IMR-90 (cell line): Measurements from ENCODE around the gene DCTD. TPM values are rescaled to one million over a fixed set of nuclear protein-coding genes. Genes with fewer than 3 reads are reported as not detected.

ENCODE experiments used
- ATAC-seq: fragments of 200-7000 bp; cut with Tn5 transposase; 2 replicates; pipeline ENCODE4 v1.9.1; 2020; ENCODE audit warnings: low read depth, mild to moderate bottlenecking, moderate library complexity
- BruUV-seq: library from RNA; stranded (reverse); fragments of 400-500 nt; replicated peaks from 2 replicates; lab custom pipeline; 2021; lab: Mats Ljungman, UMichigan
- CTCF ChIA-PET: fragments of 300-600 bp; formaldehyde crosslinking; extraction: SDS; loops from one replicate; lab custom pipeline; 2021; ENCODE audit warnings: antibody characterized with exemption; lab: Yijun Ruan, JAX
- POLR2A ChIA-PET: fragments of 300-600 bp; sonication (Branson Sonifier 250); formaldehyde crosslinking; loops from one replicate; lab custom pipeline; 2022; ENCODE audit warnings: antibody characterized with exemption; ENCODE audit not compliant: unreplicated experiment; lab: Charles Lee
- DNase-seq: peaks from one replicate; pipeline ENCODE4 v3.0.0; 2013
- H2AFZ ChIP-seq: replicated peaks from 2 replicates; pipeline ENCODE3; 2013; ENCODE audit warnings: low read length, mild to moderate bottlenecking; ENCODE audit not compliant: poor library complexity
- H2AK5ac ChIP-seq: 2 replicates; pipeline ENCODE4 v1.6.1; 2013; ENCODE audit warnings: low read depth, low read length, inconsistent platforms
- H2AK9ac ChIP-seq: replicated peaks from 2 replicates; pipeline ENCODE3; 2013; ENCODE audit warnings: mild to moderate bottlenecking, low read depth, low read length, moderate library complexity; ENCODE audit not compliant: poor library complexity
- H2BK120ac ChIP-seq: 2 replicates; pipeline ENCODE4 v1.6.1; 2013; ENCODE audit warnings: low read depth, low read length, inconsistent platforms
- H2BK15ac ChIP-seq: 3 replicates; pipeline ENCODE4 v1.6.1; 2013; ENCODE audit warnings: low read depth, low read length, inconsistent platforms
- H2BK20ac ChIP-seq: 2 replicates; pipeline ENCODE4 v1.6.1; 2013; ENCODE audit warnings: low read depth, mild to moderate bottlenecking, inconsistent platforms, low read length, moderate library complexity
- H2BK5ac ChIP-seq: 2 replicates; pipeline ENCODE4 v1.6.1; 2013; ENCODE audit warnings: mild to moderate bottlenecking, low read depth, low read length, inconsistent platforms; ENCODE audit not compliant: poor library complexity, severe bottlenecking
- H3K14ac ChIP-seq: replicated peaks from 2 replicates; pipeline ENCODE4 v1.6.1; 2013; ENCODE audit warnings: low read depth, low read length, inconsistent platforms
- H3K18ac ChIP-seq: 2 replicates; pipeline ENCODE4 v1.6.1; 2013; ENCODE audit warnings: low read depth, low read length, control low read depth
- H3K23ac ChIP-seq: 2 replicates; pipeline ENCODE4 v1.6.1; 2013; ENCODE audit warnings: low read depth, low read length, inconsistent platforms
- H3K27ac ChIP-seq: 2 replicates; pipeline ENCODE4 v1.5.1; 2013; ENCODE audit warnings: mild to moderate bottlenecking, control low read depth, low read length; ENCODE audit not compliant: insufficient read depth
- H3K27me3 ChIP-seq: 2 replicates; pipeline ENCODE4 v1.6.1; 2013; ENCODE audit warnings: low read length; ENCODE audit not compliant: control insufficient read depth, insufficient read depth
- H3K36me3 ChIP-seq: 2 replicates; pipeline ENCODE4 v1.6.1; 2013; ENCODE audit warnings: low read length, mixed read lengths; ENCODE audit not compliant: control insufficient read depth, insufficient read depth
- H3K4ac ChIP-seq: 2 replicates; pipeline ENCODE4 v1.6.1; 2013; ENCODE audit warnings: low read depth, low read length, inconsistent platforms
- H3K4me1 ChIP-seq: 2 replicates; pipeline ENCODE4 v1.6.1; 2013; ENCODE audit warnings: low read length, mixed read lengths; ENCODE audit not compliant: control insufficient read depth, insufficient read depth
- H3K4me2 ChIP-seq: 2 replicates; pipeline ENCODE4 v1.6.1; 2013; ENCODE audit warnings: low read depth, mild to moderate bottlenecking, control low read depth, low read length, moderate library complexity
- H3K4me3 ChIP-seq: 2 replicates; pipeline ENCODE4 v1.5.1; 2013; ENCODE audit warnings: low read depth, mild to moderate bottlenecking, control low read depth, low read length, moderate library complexity; ENCODE audit not compliant: insufficient read depth
- H3K56ac ChIP-seq: 2 replicates; pipeline ENCODE4 v1.6.1; 2013; ENCODE audit warnings: low read length, inconsistent platforms; ENCODE audit not compliant: insufficient read depth; ENCODE audit errors: extremely low read depth
- H3K79me1 ChIP-seq, 2 experiments: 2 replicates each; pipeline ENCODE4 v1.6.1; 2013; ENCODE audit warnings: low read length in 2 of 2, inconsistent platforms in 1 of 2, low read depth in 1 of 2
- H3K9ac ChIP-seq: 2 replicates; pipeline ENCODE4 v1.6.1; 2013; ENCODE audit warnings: low read depth, low read length, control low read depth
- H3K9me1 ChIP-seq: 2 replicates; pipeline ENCODE4 v1.6.1; 2013; ENCODE audit warnings: low read length, inconsistent platforms; ENCODE audit not compliant: insufficient read depth
- H3K9me3 ChIP-seq: 2 replicates; pipeline ENCODE4 v1.6.1; 2013; ENCODE audit warnings: low read length; ENCODE audit not compliant: control insufficient read depth, insufficient read depth
- H4K20me1 ChIP-seq: 2 replicates; pipeline ENCODE4 v1.6.1; 2013; ENCODE audit warnings: low read length, inconsistent platforms; ENCODE audit not compliant: insufficient read depth
- H4K5ac ChIP-seq: 2 replicates; pipeline ENCODE4 v1.6.1; 2013; ENCODE audit warnings: mild to moderate bottlenecking, low read depth, low read length, control low read depth
- H4K8ac ChIP-seq, 2 experiments: 2 replicates each; pipeline ENCODE4 v1.6.1; 2013; ENCODE audit warnings: low read depth in 2 of 2, low read length in 2 of 2, control low read depth in 1 of 2, inconsistent platforms in 1 of 2
- H4K91ac ChIP-seq: 2 replicates; pipeline ENCODE4 v1.6.1; 2013; ENCODE audit warnings: low read depth, low read length, inconsistent platforms; ENCODE audit not compliant: insufficient read depth
- BHLHE40 ChIP-seq: fragments of 150-350 bp; IDR thresholded peaks from 2 replicates; pipeline ENCODE4 v1.6.1; 2016; ENCODE audit warnings: mild to moderate bottlenecking, low read depth, low read length
- CEBPB ChIP-seq: IDR thresholded peaks from 2 replicates; pipeline ENCODE4 v1.6.1; 2012; ENCODE audit warnings: low read depth, low read length, improper control_type of control experiment
- CHD1 ChIP-seq: IDR thresholded peaks from 2 replicates; pipeline ENCODE4 v1.6.1; 2012; ENCODE audit warnings: low read depth, low read length, improper control_type of control experiment
- FOS ChIP-seq: fragments of 150-350 bp; IDR thresholded peaks from 2 replicates; pipeline ENCODE4 v1.6.1; 2016; ENCODE audit warnings: low read depth, low read length
- MAFK ChIP-seq: IDR thresholded peaks from 2 replicates; pipeline ENCODE4 v1.6.1; 2012; ENCODE audit warnings: low read depth, low read length, improper control_type of control experiment
- MAZ ChIP-seq: IDR thresholded peaks from 2 replicates; pipeline ENCODE4 v1.6.1; 2012; ENCODE audit warnings: low read depth, mild to moderate bottlenecking, low read length, improper control_type of control experiment, moderate library complexity, borderline replicate concordance
- MXI1 ChIP-seq: IDR thresholded peaks from 2 replicates; pipeline ENCODE4 v1.6.1; 2012; ENCODE audit warnings: low read depth, mild to moderate bottlenecking, low read length, moderate library complexity, borderline replicate concordance
- NFE2L2 ChIP-seq: fragments of 150-350 bp; IDR thresholded peaks from 2 replicates; pipeline ENCODE4 v1.6.1; 2016; ENCODE audit warnings: low read depth, mild to moderate bottlenecking, low read length
- POLR2A ChIP-seq: IDR thresholded peaks from 2 replicates; pipeline ENCODE4 v1.6.1; 2012; ENCODE audit warnings: mild to moderate bottlenecking, low read depth, low read length
- RAD21 ChIP-seq: IDR thresholded peaks from 2 replicates; pipeline ENCODE4 v1.6.1; 2012; ENCODE audit warnings: low read length, improper control_type of control experiment
- RCOR1 ChIP-seq: IDR thresholded peaks from 2 replicates; pipeline ENCODE4 v1.6.1; 2012; ENCODE audit warnings: mild to moderate bottlenecking, low read length, improper control_type of control experiment; ENCODE audit not compliant: insufficient replicate concordance
- RFX5 ChIP-seq: IDR thresholded peaks from 2 replicates; pipeline ENCODE4 v1.8.0; 2012; ENCODE audit warnings: low read depth, mild to moderate bottlenecking, low read length, moderate library complexity
- SMC3 ChIP-seq: fragments of 150-350 bp; IDR thresholded peaks from 2 replicates; pipeline ENCODE4 v1.6.1; 2016; ENCODE audit warnings: low read depth, mild to moderate bottlenecking, antibody characterized with exemption, low read length, moderate library complexity
- whole genome bisulfite sequencing, 2 experiments: methylation state at CpG; one replicate each; pipeline versions ENCODE4 v1.1.5 to v1.1.7; 2013; ENCODE audit warnings: missing lambda C conversion rate in 2 of 2; ENCODE audit not compliant: insufficient read length in 1 of 2; ENCODE audit errors: extremely low coverage in 2 of 2; 5-methylcytosine and 5-hydroxymethylcytosine counted together
- dilution Hi-C: fragments of 300-500 bp; cut with HindIII; formaldehyde crosslinking; loops from one replicate; pipeline ENCODE4 v1.14.3; 2018; ENCODE audit warnings: low sequenced_read_pairs; ENCODE audit not compliant: unreplicated experiment
- in situ Hi-C: fragments of 300-500 bp; cut with MboI; formaldehyde crosslinking; loops from 3 replicates; pipeline ENCODE4 v1.14.3; 2019; ENCODE audit warnings: low sequenced_read_pairs, inconsistent platforms, mixed read lengths
- intact Hi-C: fragments of 100-400 bp; cut with micrococcal nuclease; formaldehyde crosslinking; loops from 2 replicates; pipeline ENCODE4 v1.10.0; 2022
- polyA plus RNA-seq, 3 experiments: library from polyadenylated mRNA; depleted of rRNA; stranded (reverse); fragments of >200 nt; gene quantifications; 2 replicates each; pipeline ENCODE4 v1.2.3, GENCODE V29; 2012; ENCODE audit warnings: low replicate concordance in 1 of 3
- total RNA-seq: library from RNA; depleted of rRNA; stranded (reverse); fragments of >200 nt; gene quantifications from 2 replicates; pipeline ENCODE4 v1.2.3, GENCODE V29; 2012
- TF ChIP-seq, protein P1 (sequence below): fragments of 150-350 bp; IDR thresholded peaks from 2 replicates; pipeline ENCODE4 v1.6.1; 2016; ENCODE audit warnings: low read depth, mild to moderate bottlenecking, low read length, moderate library complexity, borderline replicate concordance
- TF ChIP-seq, protein P2 (sequence below): fragments of 150-350 bp; IDR thresholded peaks from 2 replicates; pipeline ENCODE4 v1.6.1; 2017; ENCODE audit warnings: mild to moderate bottlenecking, antibody characterized with exemption, low read length, low read depth
- TF ChIP-seq, protein P3 (sequence below): conservative IDR thresholded peaks from 2 replicates; pipeline ENCODE4 v1.5.1; 2012; ENCODE audit warnings: mild to moderate bottlenecking, low read depth, low read length, improper control_type of control experiment

DCTD gene
- total and polyA plus RNA-seq, 2 of the 4 experiments (the other 2 are of a cell fraction), result 90.3 to 127 TPM

DNA sequence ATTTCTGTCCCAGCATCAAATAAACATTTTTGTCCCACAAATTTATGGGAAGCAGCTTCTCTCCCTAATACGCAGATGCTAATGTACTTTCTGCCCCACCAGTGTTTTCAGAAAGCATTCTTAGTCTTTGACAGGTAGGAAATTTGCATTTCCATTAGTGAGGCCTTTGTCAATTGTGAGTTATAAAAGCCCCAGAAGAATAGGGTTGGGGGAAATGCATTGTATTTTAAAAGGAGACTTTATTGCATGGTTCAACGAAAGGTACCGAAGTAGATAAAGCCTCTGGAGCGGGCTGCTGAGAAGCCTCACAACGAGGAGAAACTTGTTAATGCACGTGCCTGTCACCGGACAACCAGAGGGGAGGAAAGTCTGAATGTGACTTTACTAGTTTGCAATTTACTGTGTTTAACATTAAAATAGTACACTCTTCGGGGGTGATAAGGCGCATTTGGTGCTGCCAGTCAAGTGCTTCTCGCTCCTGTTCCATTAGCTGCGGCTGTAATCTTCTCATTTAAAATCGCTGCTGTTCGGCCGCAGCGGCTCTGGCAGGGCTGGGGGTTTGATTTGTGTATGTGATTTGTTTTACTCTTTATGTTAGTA lies 63.4 kb downstream of the DCTD start:
- no peak overlapping the region for H3K23ac ChIP-seq
- H2BK120ac ChIP-seq, result no peak overlapping the region
- H3K4me3 ChIP-seq, result no peak overlapping the region
- POLR2A ChIA-PET, result no interaction called here
- H3K9ac ChIP-seq, result no peak overlapping the region
- intact Hi-C loops (no loop called here), dilution Hi-C loops (no loop called here), in situ Hi-C loops (no loop called here)
- peaks cover 10% of the 10 kb centered on the region for H3K9me3 ChIP-seq
- H3K56ac ChIP-seq, result no peak overlapping the region
- H3K9me1 ChIP-seq, result no peaks in the 10 kb centered on the region
- no peak for DNase-seq
- H3K4ac ChIP-seq, result no peak overlapping the region
- H4K91ac ChIP-seq, result no peak overlapping the region
- H3K4me2 ChIP-seq, result no peak overlapping the region
- H3K27me3 ChIP-seq, result peaks cover 1% of the 10 kb centered on the region; the same call in 1 of the 2 replicates
- no peak overlapping the region for H2BK15ac ChIP-seq
- H2BK5ac ChIP-seq, result no peak overlapping the region
- H2BK20ac ChIP-seq, result no peak overlapping the region
- no peaks in the 10 kb centered on the region for H3K36me3 ChIP-seq
- no peak overlapping the region for H4K8ac ChIP-seq
- H3K79me1 ChIP-seq, result no peaks in the 10 kb centered on the region
- H2AK9ac ChIP-seq, result no peak overlapping the region
- no peak overlapping the region for H2AK5ac ChIP-seq
- H4K20me1 ChIP-seq, result no peaks in the 10 kb centered on the region
- no peaks in the 10 kb centered on the region for H3K4me1 ChIP-seq
- ATAC-seq, result no peak
- no peak overlapping the region for H3K14ac ChIP-seq
- no peak overlapping the region for H2AFZ ChIP-seq
- 100% methylated on average over 4 of the region's 15 CpGs; no CpG with 5 or more reads in 1 of the 2 experiments for WGBS, 2 experiments
- no peak overlapping the region for H4K5ac ChIP-seq
- H3K18ac ChIP-seq, result no peak overlapping the region
- CTCF ChIA-PET, result no interaction called here
- TF ChIP-seq, protein P1, sequence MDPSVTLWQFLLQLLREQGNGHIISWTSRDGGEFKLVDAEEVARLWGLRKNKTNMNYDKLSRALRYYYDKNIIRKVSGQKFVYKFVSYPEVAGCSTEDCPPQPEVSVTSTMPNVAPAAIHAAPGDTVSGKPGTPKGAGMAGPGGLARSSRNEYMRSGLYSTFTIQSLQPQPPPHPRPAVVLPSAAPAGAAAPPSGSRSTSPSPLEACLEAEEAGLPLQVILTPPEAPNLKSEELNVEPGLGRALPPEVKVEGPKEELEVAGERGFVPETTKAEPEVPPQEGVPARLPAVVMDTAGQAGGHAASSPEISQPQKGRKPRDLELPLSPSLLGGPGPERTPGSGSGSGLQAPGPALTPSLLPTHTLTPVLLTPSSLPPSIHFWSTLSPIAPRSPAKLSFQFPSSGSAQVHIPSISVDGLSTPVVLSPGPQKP, result no peak
- TF ChIP-seq POLR2A, result no peak
- no peak for TF ChIP-seq CHD1
- TF ChIP-seq, protein P2, sequence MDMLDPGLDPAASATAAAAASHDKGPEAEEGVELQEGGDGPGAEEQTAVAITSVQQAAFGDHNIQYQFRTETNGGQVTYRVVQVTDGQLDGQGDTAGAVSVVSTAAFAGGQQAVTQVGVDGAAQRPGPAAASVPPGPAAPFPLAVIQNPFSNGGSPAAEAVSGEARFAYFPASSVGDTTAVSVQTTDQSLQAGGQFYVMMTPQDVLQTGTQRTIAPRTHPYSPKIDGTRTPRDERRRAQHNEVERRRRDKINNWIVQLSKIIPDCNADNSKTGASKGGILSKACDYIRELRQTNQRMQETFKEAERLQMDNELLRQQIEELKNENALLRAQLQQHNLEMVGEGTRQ, result no peak
- TF ChIP-seq, protein P3, sequence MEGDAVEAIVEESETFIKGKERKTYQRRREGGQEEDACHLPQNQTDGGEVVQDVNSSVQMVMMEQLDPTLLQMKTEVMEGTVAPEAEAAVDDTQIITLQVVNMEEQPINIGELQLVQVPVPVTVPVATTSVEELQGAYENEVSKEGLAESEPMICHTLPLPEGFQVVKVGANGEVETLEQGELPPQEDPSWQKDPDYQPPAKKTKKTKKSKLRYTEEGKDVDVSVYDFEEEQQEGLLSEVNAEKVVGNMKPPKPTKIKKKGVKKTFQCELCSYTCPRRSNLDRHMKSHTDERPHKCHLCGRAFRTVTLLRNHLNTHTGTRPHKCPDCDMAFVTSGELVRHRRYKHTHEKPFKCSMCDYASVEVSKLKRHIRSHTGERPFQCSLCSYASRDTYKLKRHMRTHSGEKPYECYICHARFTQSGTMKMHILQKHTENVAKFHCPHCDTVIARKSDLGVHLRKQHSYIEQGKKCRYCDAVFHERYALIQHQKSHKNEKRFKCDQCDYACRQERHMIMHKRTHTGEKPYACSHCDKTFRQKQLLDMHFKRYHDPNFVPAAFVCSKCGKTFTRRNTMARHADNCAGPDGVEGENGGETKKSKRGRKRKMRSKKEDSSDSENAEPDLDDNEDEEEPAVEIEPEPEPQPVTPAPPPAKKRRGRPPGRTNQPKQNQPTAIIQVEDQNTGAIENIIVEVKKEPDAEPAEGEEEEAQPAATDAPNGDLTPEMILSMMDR, result no peak
- TF ChIP-seq MAFK, result no peak
- TF ChIP-seq BHLHE40, result no peak
- no peak for TF ChIP-seq MXI1
- TF ChIP-seq SMC3, result no peak
- TF ChIP-seq RCOR1, result no peak
- no peak for TF ChIP-seq MAZ
- TF ChIP-seq RFX5, result no peak
- TF ChIP-seq NFE2L2, result no peak
- TF ChIP-seq CEBPB, result no peak
- no peak for TF ChIP-seq FOS
- no peak for TF ChIP-seq RAD21
- no TSS peak for BruUV-seq
- H3K27ac ChIP-seq, result no peak overlapping the region
